ENCODE data around the gene SHOC2.

DNA sequence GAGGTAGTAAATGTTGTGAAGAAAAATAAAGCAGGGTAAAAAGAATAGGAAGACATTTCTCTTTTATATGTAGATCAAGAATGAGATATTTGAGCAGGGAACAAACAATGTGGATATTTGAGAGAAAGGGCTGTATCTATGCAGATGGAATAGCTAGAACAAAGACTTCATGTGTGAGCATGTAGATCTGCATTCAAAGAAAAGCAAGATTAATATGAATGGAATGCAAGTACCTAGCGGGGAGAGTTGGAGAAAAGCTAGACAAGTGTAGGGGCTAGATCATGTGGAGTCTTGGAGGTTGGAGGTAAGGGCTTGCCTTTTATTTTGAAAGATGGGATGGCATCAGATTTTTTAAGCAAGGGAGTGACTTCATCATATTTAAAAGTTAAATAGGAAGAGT, 27.1 kb downstream of the SHOC2 start:
- TF ChIP-seq, protein P1, sequence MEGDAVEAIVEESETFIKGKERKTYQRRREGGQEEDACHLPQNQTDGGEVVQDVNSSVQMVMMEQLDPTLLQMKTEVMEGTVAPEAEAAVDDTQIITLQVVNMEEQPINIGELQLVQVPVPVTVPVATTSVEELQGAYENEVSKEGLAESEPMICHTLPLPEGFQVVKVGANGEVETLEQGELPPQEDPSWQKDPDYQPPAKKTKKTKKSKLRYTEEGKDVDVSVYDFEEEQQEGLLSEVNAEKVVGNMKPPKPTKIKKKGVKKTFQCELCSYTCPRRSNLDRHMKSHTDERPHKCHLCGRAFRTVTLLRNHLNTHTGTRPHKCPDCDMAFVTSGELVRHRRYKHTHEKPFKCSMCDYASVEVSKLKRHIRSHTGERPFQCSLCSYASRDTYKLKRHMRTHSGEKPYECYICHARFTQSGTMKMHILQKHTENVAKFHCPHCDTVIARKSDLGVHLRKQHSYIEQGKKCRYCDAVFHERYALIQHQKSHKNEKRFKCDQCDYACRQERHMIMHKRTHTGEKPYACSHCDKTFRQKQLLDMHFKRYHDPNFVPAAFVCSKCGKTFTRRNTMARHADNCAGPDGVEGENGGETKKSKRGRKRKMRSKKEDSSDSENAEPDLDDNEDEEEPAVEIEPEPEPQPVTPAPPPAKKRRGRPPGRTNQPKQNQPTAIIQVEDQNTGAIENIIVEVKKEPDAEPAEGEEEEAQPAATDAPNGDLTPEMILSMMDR (conservative IDR thresholded peaks at IDR 0.05; ENCODE audit: low read depth, low read length), result no peak
- no peak for TF ChIP-seq POLR2A (IDR thresholded peaks at IDR 0.05; ENCODE audit: low read depth, low read length)
- TF ChIP-seq, protein P2, sequence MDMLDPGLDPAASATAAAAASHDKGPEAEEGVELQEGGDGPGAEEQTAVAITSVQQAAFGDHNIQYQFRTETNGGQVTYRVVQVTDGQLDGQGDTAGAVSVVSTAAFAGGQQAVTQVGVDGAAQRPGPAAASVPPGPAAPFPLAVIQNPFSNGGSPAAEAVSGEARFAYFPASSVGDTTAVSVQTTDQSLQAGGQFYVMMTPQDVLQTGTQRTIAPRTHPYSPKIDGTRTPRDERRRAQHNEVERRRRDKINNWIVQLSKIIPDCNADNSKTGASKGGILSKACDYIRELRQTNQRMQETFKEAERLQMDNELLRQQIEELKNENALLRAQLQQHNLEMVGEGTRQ (IDR thresholded peaks at IDR 0.05; ENCODE audit: low read depth, low read length), result no peak
- no peak for TF ChIP-seq NFE2L2 (IDR thresholded peaks at IDR 0.05; ENCODE audit: low read depth, low read length)

All from IMR-90 (cell line).